ENCODE measurements around the gene POP4. TPM values are rescaled to one million over a fixed set of nuclear protein-coding genes. Genes with fewer than 3 reads are reported as not detected.

The POP4 gene
- total RNA-seq, 4 donors from 2014 or later, result 35.4 to 76.8 (median 62.6) TPM

GRCh38 chr19:29566496-29567054, 39.5 kb upstream of the POP4 start:
- TF ChIP-seq POLR2A (IDR thresholded peaks at IDR 0.05), result no peak
- TF ChIP-seq CTCF (IDR thresholded peaks at IDR 0.05), result no peak
- no peak for TF ChIP-seq EP300 (IDR thresholded peaks at IDR 0.05)
- TF ChIP-seq POLR2AphosphoS5 (IDR thresholded peaks at IDR 0.05), result no peak
- peaks cover 69% of the 10 kb centered on the region for H3K27me3 ChIP-seq
- 83% methylated on average over 3 of the region's 3 CpGs for WGBS
- H3K4me1 ChIP-seq, result no peaks in the 10 kb centered on the region
- H3K27ac ChIP-seq, result no peak overlapping the region
- peak in 1 of 2 donors; percentile 23 for DNase-seq (ENCODE audit: low spot score in 2 of 2)
- H3K4me3 ChIP-seq, result no peak overlapping the region
- no peaks in the 10 kb centered on the region for H3K9me3 ChIP-seq
- no peaks in the 10 kb centered on the region for H3K36me3 ChIP-seq

GRCh38 chr19:29567366-29567915, 38.6 kb upstream of the POP4 start:
- H3K27ac ChIP-seq, result no peak overlapping the region
- no peaks in the 10 kb centered on the region for H3K9me3 ChIP-seq
- no peaks in the 10 kb centered on the region for H3K4me1 ChIP-seq
- peak in 1 of 2 donors; percentile 4 for DNase-seq (ENCODE audit: low spot score in 2 of 2)
- no peaks in the 10 kb centered on the region for H3K36me3 ChIP-seq
- 67% methylated on average over 2 of the region's 2 CpGs for WGBS
- TF ChIP-seq EP300 (IDR thresholded peaks at IDR 0.05) (no peak), CTCF (IDR thresholded peaks at IDR 0.05) (no peak), POLR2AphosphoS5 (IDR thresholded peaks at IDR 0.05) (no peak), POLR2A (IDR thresholded peaks at IDR 0.05) (no peak)
- peaks cover 75% of the 10 kb centered on the region for H3K27me3 ChIP-seq
- no peak overlapping the region for H3K4me3 ChIP-seq

- Histone ChIP-seq H3K36me3 (no peaks in the 10 kb centered on the region), H3K27ac (no peak overlapping the region), H3K4me3 (no peak overlapping the region), H3K27me3 (peaks cover 73% of the 10 kb centered on the region), H3K4me1 (no peaks in the 10 kb centered on the region), H3K9me3 (no peaks in the 10 kb centered on the region)
- peak in 1 of 2 donors; percentile 58 for DNase-seq (ENCODE audit: low spot score in 2 of 2)
- 64% methylated on average over 18 of the region's 22 CpGs for WGBS
- TF ChIP-seq EP300 (IDR thresholded peaks at IDR 0.05) (no peak), CTCF (IDR thresholded peaks at IDR 0.05) (no peak), POLR2A (IDR thresholded peaks at IDR 0.05) (no peak), POLR2AphosphoS5 (IDR thresholded peaks at IDR 0.05) (no peak)
Observed at GRCh38 chr19:29568036-29569025, 37.8 kb upstream of the POP4 start.

GRCh38 chr19:29569038-29569911, 36.8 kb upstream of the POP4 start:
- no peaks in the 10 kb centered on the region for H3K4me1 ChIP-seq
- H3K36me3 ChIP-seq, result no peaks in the 10 kb centered on the region
- DNase-seq (ENCODE audit: low spot score in 2 of 2), result peak in 1 of 2 donors; percentile 66
- no peak overlapping the region for H3K27ac ChIP-seq
- TF ChIP-seq POLR2A (IDR thresholded peaks at IDR 0.05) (no peak), POLR2AphosphoS5 (IDR thresholded peaks at IDR 0.05) (no peak), EP300 (IDR thresholded peaks at IDR 0.05) (no peak), CTCF (IDR thresholded peaks at IDR 0.05) (no peak)
- H3K9me3 ChIP-seq, result no peaks in the 10 kb centered on the region
- WGBS, result 72% methylated on average over 9 of the region's 9 CpGs
- peaks cover 75% of the 10 kb centered on the region for H3K27me3 ChIP-seq
- no peak overlapping the region for H3K4me3 ChIP-seq

Data from suprapubic skin (tissue), 4 donors.